KOPT-K1 (cell line): ENCODE data around the gene BRD7.

ENCODE experiments used
- H3K27ac ChIP-seq: fragments of 200-600 bp; sonication (generic); 2 replicates; pipeline ENCODE4 v1.5.1; 2016; ENCODE audit warnings: antibody characterized with exemption, mild to moderate bottlenecking, low read depth, low read length; ENCODE audit not compliant: poor library complexity, severe bottlenecking
- H3K36me3 ChIP-seq: fragments of 200-600 bp; sonication (generic); 2 replicates; pipeline ENCODE4 v1.5.1; 2017; ENCODE audit warnings: antibody characterized with exemption, mild to moderate bottlenecking, low read length, moderate library complexity; ENCODE audit not compliant: insufficient read depth
- H3K9me3 ChIP-seq: fragments of 200-600 bp; sonication (generic); 2 replicates; pipeline ENCODE4 v1.5.1; 2017; ENCODE audit warnings: antibody characterized with exemption, low read length, mild to moderate bottlenecking; ENCODE audit not compliant: insufficient read depth, poor library complexity, severe bottlenecking

The BRD7 gene

GRCh38 chr16:50288920-50289319, 79.9 kb downstream of the BRD7 start:
- peaks cover 54% of the 10 kb centered on the region; the same call in 1 of the 2 replicates for H3K36me3 ChIP-seq
- H3K9me3 ChIP-seq = peaks cover 8% of the 10 kb centered on the region
- no peak overlapping the region for H3K27ac ChIP-seq

- H3K27ac ChIP-seq = no peak overlapping the region
- H3K36me3 ChIP-seq = peaks cover 45% of the 10 kb centered on the region; the same call in 1 of the 2 replicates
- peaks cover 8% of the 10 kb centered on the region for H3K9me3 ChIP-seq
Observed at GRCh38 chr16:50288026-50288425, 80.8 kb downstream of the BRD7 start.

- Histone ChIP-seq H3K9me3 (peaks cover 8% of the 10 kb centered on the region), H3K36me3 (peaks cover 31% of the 10 kb centered on the region; the same call in 1 of the 2 replicates), H3K27ac (no peak overlapping the region)
Observed at GRCh38 chr16:50286681-50287080, 82.1 kb downstream of the BRD7 start.

- H3K27ac ChIP-seq = no peak overlapping the region
Observed at GRCh38 chr16:50285406-50286003, 83.3 kb downstream of the BRD7 start.

GRCh38 chr16:50284131-50284911, 84.5 kb downstream of the BRD7 start:
- peaks cover 22% of the 10 kb centered on the region; the same call in 1 of the 2 replicates for H3K36me3 ChIP-seq
- peaks cover 8% of the 10 kb centered on the region for H3K9me3 ChIP-seq
- H3K27ac ChIP-seq = peak overlapping the region; percentile 7

More at GRCh38 chr16:50285406-50286003, 83.3 kb downstream of the BRD7 start:
- Histone ChIP-seq H3K9me3 (peaks cover 8% of the 10 kb centered on the region), H3K36me3 (peaks cover 23% of the 10 kb centered on the region; the same call in 1 of the 2 replicates)

- Histone ChIP-seq H3K36me3 (peaks cover 11% of the 10 kb centered on the region; the same call in 1 of the 2 replicates), H3K9me3 (peaks cover 8% of the 10 kb centered on the region), H3K27ac (peak overlapping the region; percentile 7)
Observed at GRCh38 chr16:50282955-50283631, 85.7 kb downstream of the BRD7 start.

GRCh38 chr16:50282010-50282538, 86.7 kb downstream of the BRD7 start:
- Histone ChIP-seq H3K9me3 (peaks cover 8% of the 10 kb centered on the region), H3K27ac (peak overlapping the region; percentile 44), H3K36me3 (peaks cover 5% of the 10 kb centered on the region; the same call in 1 of the 2 replicates)

- peak overlapping the region; percentile 44 for H3K27ac ChIP-seq
- peaks cover 5% of the 10 kb centered on the region for H3K9me3 ChIP-seq
- H3K36me3 ChIP-seq = peaks cover 1% of the 10 kb centered on the region; the same call in 1 of the 2 replicates
Observed at GRCh38 chr16:50281391-50282009, 87.3 kb downstream of the BRD7 start.

GRCh38 chr16:50280932-50281331, 87.9 kb downstream of the BRD7 start:
- no peak overlapping the region for H3K27ac ChIP-seq
- H3K9me3 ChIP-seq = no peaks in the 10 kb centered on the region

GRCh38 chr16:50279504-50279865, 89.3 kb downstream of the BRD7 start:
- no peaks in the 10 kb centered on the region for H3K9me3 ChIP-seq
- H3K36me3 ChIP-seq = no peaks in the 10 kb centered on the region
- H3K27ac ChIP-seq = no peak overlapping the region

More at GRCh38 chr16:50280932-50281331, 87.9 kb downstream of the BRD7 start:
- no peaks in the 10 kb centered on the region for H3K36me3 ChIP-seq

- no peak overlapping the region for H3K27ac ChIP-seq
- no peaks in the 10 kb centered on the region for H3K36me3 ChIP-seq
- H3K9me3 ChIP-seq = no peaks in the 10 kb centered on the region
Observed at GRCh38 chr16:50278251-50278650, 90.5 kb downstream of the BRD7 start.

- no peaks in the 10 kb centered on the region for H3K36me3 ChIP-seq
- no peak overlapping the region for H3K27ac ChIP-seq
- H3K9me3 ChIP-seq = no peaks in the 10 kb centered on the region
Observed at GRCh38 chr16:50276801-50277555, 91.8 kb downstream of the BRD7 start.

- H3K9me3 ChIP-seq = no peaks in the 10 kb centered on the region
- H3K27ac ChIP-seq = no peak overlapping the region
- H3K36me3 ChIP-seq = no peaks in the 10 kb centered on the region
Observed at GRCh38 chr16:50276326-50276640, 92.5 kb downstream of the BRD7 start.
